NCI-H2081 treated with DMSO at 0.1 percent for 48 hours (cell line): ENCODE measurements around the gene CCT7.

Experiments
- DNase-seq: peaks from one replicate; lab custom pipeline; 2025; lab: John Stamatoyannopoulos, UW

The CCT7 gene

GRCh38 chr2:73268830-73269685 lies 35.0 kb downstream of the CCT7 start:
- peak; percentile 68 for DNase-seq

- no peak for DNase-seq
Measured at GRCh38 chr2:73269686-73270465, 35.8 kb downstream of the CCT7 start.

GRCh38 chr2:73272270-73272669 lies 38.2 kb downstream of the CCT7 start:
- no peak for DNase-seq

GRCh38 chr2:73279852-73280251 lies 45.7 kb downstream of the CCT7 start:
- DNase-seq, result no peak

GRCh38 chr2:73281244-73281643 lies 47.1 kb downstream of the CCT7 start:
- no peak for DNase-seq

- no peak for DNase-seq
Measured at GRCh38 chr2:73282924-73283544, 48.9 kb downstream of the CCT7 start.

- no peak for DNase-seq
Measured at GRCh38 chr2:73283545-73284295, 49.6 kb downstream of the CCT7 start.

- DNase-seq, result no peak
Measured at GRCh38 chr2:73284296-73285158, 50.4 kb downstream of the CCT7 start, which contains the start of gene FBXO41. Gene FBXO41 (minus strand): TSS chr2:73284478. CDS start chr2:73269630, 14,848 bp downstream.

- DNase-seq, result no peak
Measured at GRCh38 chr2:73285159-73285739, 51.1 kb downstream of the CCT7 start.

GRCh38 chr2:73286134-73286655 lies 52.1 kb downstream of the CCT7 start:
- DNase-seq, result no peak

- DNase-seq, result no peak
Measured at GRCh38 chr2:73289304-73289703, 55.2 kb downstream of the CCT7 start.

GRCh38 chr2:73290049-73290839 lies 56.1 kb downstream of the CCT7 start:
- peak; percentile 36 for DNase-seq

- no peak for DNase-seq
Measured at GRCh38 chr2:73291093-73291460, 57.0 kb downstream of the CCT7 start.

GRCh38 chr2:73291461-73292315 lies 57.6 kb downstream of the CCT7 start:
- no peak for DNase-seq

GRCh38 chr2:73292316-73292905 lies 58.3 kb downstream of the CCT7 start:
- no peak for DNase-seq

- no peak for DNase-seq
Measured at GRCh38 chr2:73292906-73293533, 58.9 kb downstream of the CCT7 start.

- DNase-seq, result peak; percentile 59
Measured at GRCh38 chr2:73293534-73294171, 59.5 kb downstream of the CCT7 start, which contains the start of gene EGR4. Gene EGR4 (minus strand): TSS chr2:73293548. CDS start chr2:73293317, 231 bp downstream.
